Activated naive CD8-positive, alpha-beta T cell treated with anti-CD3 and anti-CD28 coated beads, Interleukin-2, amount 10 ng/mL, durations not matched to agents 7 days and 5 days (primary cell): ENCODE results near the gene APBB2. TPM values are rescaled to one million over a fixed set of nuclear protein-coding genes. Genes with fewer than 3 reads are reported as not detected.

ENCODE experiments used
- ATAC-seq: fragments of 150-1000 bp; cut with Tn5 transposase; one replicate; pipeline ENCODE4 v1.10.0; 2021; ENCODE audit warnings: low read depth, moderate library complexity
- POLR2A ChIA-PET: fragments of 350-600 bp; sonication (Branson Sonifier 250); formaldehyde crosslinking; loops from one replicate; lab custom pipeline; 2021; ENCODE audit warnings: antibody characterized with exemption; lab: Charles Lee
- DNase-seq: peaks from one replicate; pipeline ENCODE4 v3.0.0; 2021
- H3K27ac Mint-ChIP-seq: one replicate; pipeline ENCODE4 v1.8.0; 2022; ENCODE audit warnings: mild to moderate bottlenecking, mixed read lengths
- H3K27me3 Mint-ChIP-seq: one replicate; pipeline ENCODE4 v1.8.0; 2022; ENCODE audit warnings: mild to moderate bottlenecking, moderate library complexity, mixed read lengths
- H3K36me3 Mint-ChIP-seq: one replicate; pipeline ENCODE4 v1.8.0; 2021; ENCODE audit warnings: mild to moderate bottlenecking, mixed read lengths
- H3K4me1 Mint-ChIP-seq: one replicate; pipeline ENCODE4 v1.8.0; 2021; ENCODE audit warnings: mixed read lengths
- H3K4me3 Mint-ChIP-seq: one replicate; pipeline ENCODE4 v1.8.0; 2022; ENCODE audit warnings: mild to moderate bottlenecking, moderate library complexity, mixed read lengths
- H3K9me3 Mint-ChIP-seq: one replicate; pipeline ENCODE4 v1.8.0; 2021; ENCODE audit warnings: mixed read lengths
- total RNA-seq, 2 experiments: library from RNA; stranded (reverse); gene quantifications; one replicate each; pipeline ENCODE4 v1.2.3, GENCODE V29; 2021

APBB2 gene
- total RNA-seq, 2 experiments from 2014 or later: 0.96 to 2.0 TPM

DNA sequence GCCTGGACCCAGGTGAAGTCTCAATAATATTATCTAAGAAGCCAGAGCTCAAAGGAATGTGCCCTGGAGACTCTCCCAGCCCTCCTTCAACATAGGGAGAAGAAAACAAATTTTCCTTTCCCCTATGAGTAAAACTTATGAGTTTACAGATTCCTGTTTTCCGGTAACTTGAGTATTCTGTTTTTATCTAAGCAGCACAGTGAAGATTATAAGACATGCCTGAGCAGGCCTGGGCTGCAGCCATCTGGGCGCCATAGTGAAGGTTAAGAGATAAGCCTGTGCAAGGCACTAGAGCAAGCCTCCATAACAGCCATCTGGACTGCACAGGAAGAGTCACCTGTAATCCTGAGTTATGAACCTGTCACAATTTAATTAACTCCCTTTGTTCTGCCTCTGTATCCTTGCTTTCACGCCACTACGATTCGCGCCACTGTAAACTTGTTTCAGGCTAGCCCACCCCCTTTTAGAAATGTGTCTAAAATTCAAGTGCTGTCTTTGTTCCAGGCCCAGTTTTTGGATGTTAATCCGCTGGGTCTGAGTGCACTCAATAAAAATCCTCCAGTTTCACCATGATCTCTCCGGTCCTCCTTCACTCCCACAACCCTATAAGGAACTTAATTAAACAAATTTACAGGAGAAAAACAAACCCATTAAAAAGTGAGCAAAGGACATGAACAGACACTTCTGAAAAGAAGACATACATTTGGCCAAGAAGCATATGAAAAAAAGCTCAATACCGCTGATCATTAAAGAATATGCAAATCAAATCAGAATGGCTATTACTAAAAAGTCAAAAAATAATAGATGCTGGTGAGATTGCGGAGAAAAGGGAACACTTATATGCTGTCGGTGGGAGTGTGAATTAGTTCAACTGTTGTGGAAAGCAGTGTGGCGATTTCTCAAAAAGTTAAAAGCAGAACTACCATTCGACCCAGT is 189.5 kb downstream of the APBB2 start:
- H3K4me1 Mint-ChIP-seq: no peaks in the 10 kb centered on the region
- ATAC-seq: no peak
- POLR2A ChIA-PET: no interaction called here
- H3K27me3 Mint-ChIP-seq: no peaks in the 10 kb centered on the region
- H3K4me3 Mint-ChIP-seq: no peak overlapping the region
- H3K27ac Mint-ChIP-seq: no peak overlapping the region
- H3K36me3 Mint-ChIP-seq: no peaks in the 10 kb centered on the region
- no peak for DNase-seq
- peaks cover 31% of the 10 kb centered on the region for H3K9me3 Mint-ChIP-seq

DNA sequence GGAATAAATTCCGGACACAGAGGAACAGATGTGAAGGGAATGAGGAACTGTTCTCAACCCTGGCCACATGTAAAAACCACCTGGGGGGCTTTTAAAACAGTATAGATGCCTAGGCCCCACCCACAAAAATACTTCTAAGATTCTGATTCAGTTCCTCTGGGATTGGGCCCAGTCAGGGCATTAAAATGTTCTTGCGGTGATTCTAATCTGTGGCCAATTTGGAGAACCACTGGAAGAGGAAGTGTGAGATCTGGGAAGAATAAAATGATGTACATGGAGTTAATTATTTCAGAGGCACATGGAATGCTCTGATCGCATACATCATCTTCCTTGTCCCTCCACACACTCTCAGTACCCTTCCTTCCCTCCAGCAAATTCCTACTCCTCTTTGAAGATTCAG is 192.2 kb downstream of the APBB2 start:
- Mint-ChIP-seq H3K4me1 (no peaks in the 10 kb centered on the region), H3K27ac (no peak overlapping the region), H3K36me3 (no peaks in the 10 kb centered on the region), H3K27me3 (peaks cover 1% of the 10 kb centered on the region), H3K9me3 (peaks cover 25% of the 10 kb centered on the region), H3K4me3 (no peak overlapping the region)
- ATAC-seq (no peak), DNase-seq (no peak)
- POLR2A ChIA-PET: no interaction called here

- no peaks in the 10 kb centered on the region for H3K36me3 Mint-ChIP-seq
- ATAC-seq (no peak), DNase-seq (no peak)
- H3K27me3 Mint-ChIP-seq: peaks cover 3% of the 10 kb centered on the region
- H3K27ac Mint-ChIP-seq: no peak overlapping the region
- H3K4me3 Mint-ChIP-seq: no peak overlapping the region
- H3K9me3 Mint-ChIP-seq: no peaks in the 10 kb centered on the region
- POLR2A ChIA-PET: no interaction called here
- no peaks in the 10 kb centered on the region for H3K4me1 Mint-ChIP-seq
Observed at GRCh38 chr4:41015016-41015675, 199.2 kb downstream of the APBB2 start.

DNA sequence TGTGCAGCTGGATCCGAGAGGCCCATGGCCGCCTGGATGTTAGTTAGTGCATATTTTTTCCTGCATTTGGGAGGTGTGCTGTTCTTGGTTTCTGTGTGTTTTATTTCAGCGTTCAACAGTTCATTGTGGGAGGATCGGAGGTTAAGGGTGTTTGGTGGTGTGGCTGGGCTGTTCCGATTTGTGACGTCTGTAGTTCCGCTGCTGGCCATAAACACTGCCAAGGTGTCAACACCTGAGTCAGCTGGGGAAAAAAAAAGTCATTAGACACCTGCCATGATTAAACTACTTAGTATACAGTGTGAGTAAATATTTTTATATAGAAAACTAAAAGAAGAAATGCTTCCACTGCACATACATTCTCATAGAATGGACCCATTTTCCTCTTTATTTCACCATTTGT is 200.2 kb downstream of the APBB2 start:
- Mint-ChIP-seq H3K27me3 (peaks cover 3% of the 10 kb centered on the region), H3K27ac (no peak overlapping the region), H3K36me3 (no peaks in the 10 kb centered on the region), H3K9me3 (no peaks in the 10 kb centered on the region), H3K4me3 (no peak overlapping the region), H3K4me1 (no peaks in the 10 kb centered on the region)
- POLR2A ChIA-PET: no interaction called here
- no peak for DNase-seq
- no peak for ATAC-seq

- Mint-ChIP-seq H3K36me3 (no peaks in the 10 kb centered on the region), H3K27ac (no peak overlapping the region), H3K9me3 (no peaks in the 10 kb centered on the region), H3K4me1 (no peaks in the 10 kb centered on the region), H3K27me3 (peaks cover 3% of the 10 kb centered on the region), H3K4me3 (no peak overlapping the region)
- ATAC-seq (no peak), DNase-seq (no peak)
- POLR2A ChIA-PET: no interaction called here
Observed at GRCh38 chr4:41013746-41014145, 200.6 kb downstream of the APBB2 start.

DNA sequence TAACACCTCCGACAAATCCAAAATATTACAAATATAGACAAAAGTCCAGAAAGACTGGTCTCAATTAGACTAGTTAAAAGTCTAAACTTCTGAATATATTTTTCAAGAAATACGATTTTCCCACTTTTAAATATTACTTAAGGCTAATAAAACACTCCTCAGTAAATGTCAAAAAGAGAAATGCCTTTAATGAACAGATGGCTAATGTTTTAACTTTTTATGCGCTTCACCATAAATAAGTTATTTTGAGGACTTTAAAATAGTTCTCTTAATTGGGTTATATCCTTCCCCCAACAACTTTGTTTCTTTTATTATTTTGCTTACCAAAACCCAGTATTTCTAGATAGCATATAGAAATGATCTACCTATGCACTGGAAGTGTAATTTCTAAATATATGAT is 201.4 kb downstream of the APBB2 start:
- DNase-seq: no peak
- peaks cover 3% of the 10 kb centered on the region for H3K27me3 Mint-ChIP-seq
- POLR2A ChIA-PET: no interaction called here
- no peaks in the 10 kb centered on the region for H3K4me1 Mint-ChIP-seq
- no peak overlapping the region for H3K4me3 Mint-ChIP-seq
- H3K36me3 Mint-ChIP-seq: no peaks in the 10 kb centered on the region
- no peaks in the 10 kb centered on the region for H3K9me3 Mint-ChIP-seq
- no peak overlapping the region for H3K27ac Mint-ChIP-seq
- no peak for ATAC-seq

DNA sequence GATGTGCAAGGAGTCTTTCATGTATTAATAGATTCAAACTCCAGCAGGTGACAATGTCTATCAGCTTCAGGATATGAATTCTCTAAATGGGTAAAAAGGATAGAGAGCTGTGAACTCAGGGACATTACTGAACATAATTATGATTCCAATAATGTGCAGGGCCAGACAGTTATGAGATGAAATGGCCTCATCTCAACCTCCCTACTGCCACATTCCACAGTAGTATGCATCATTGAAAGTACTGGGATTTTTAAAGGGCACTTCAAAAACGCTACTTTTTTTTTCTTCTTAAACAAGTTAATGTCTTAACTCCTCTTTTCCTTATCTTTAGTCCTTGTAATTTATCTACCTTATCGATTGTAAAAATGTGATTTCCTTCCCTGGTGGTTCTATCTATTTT is 202.0 kb downstream of the APBB2 start:
- H3K36me3 Mint-ChIP-seq: no peaks in the 10 kb centered on the region
- DNase-seq (no peak), ATAC-seq (no peak)
- no peak overlapping the region for H3K27ac Mint-ChIP-seq
- H3K4me3 Mint-ChIP-seq: no peak overlapping the region
- H3K27me3 Mint-ChIP-seq: peaks cover 2% of the 10 kb centered on the region
- no peaks in the 10 kb centered on the region for H3K4me1 Mint-ChIP-seq
- no peaks in the 10 kb centered on the region for H3K9me3 Mint-ChIP-seq
- POLR2A ChIA-PET: no interaction called here

- Mint-ChIP-seq H3K4me3 (no peak overlapping the region), H3K9me3 (no peaks in the 10 kb centered on the region), H3K27ac (no peak overlapping the region), H3K27me3 (peaks cover 2% of the 10 kb centered on the region), H3K36me3 (no peaks in the 10 kb centered on the region), H3K4me1 (no peaks in the 10 kb centered on the region)
- ATAC-seq (no peak), DNase-seq (no peak)
- POLR2A ChIA-PET: no interaction called here
Observed at GRCh38 chr4:41009411-41009810, 204.9 kb downstream of the APBB2 start.

DNA sequence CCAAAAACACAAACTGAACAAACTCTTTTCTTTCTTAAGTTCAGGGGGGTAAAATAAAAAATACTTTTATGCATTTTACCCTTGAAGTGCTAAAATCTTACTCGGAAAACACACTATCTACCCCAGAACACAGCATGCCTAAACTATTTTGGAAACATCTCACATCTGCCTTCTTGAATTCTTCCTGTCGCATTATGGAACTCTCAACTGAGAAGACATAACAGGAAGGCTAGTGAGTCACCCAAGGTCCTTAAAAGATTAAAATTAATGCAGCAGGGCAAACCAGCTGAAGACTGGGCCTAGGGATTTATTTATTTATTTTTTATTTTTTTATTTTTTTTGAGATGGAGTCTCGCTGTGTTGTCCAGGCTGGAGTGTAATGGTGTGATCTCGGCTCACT is 208.2 kb downstream of the APBB2 start:
- no peaks in the 10 kb centered on the region for H3K36me3 Mint-ChIP-seq
- POLR2A ChIA-PET: no interaction called here
- H3K27me3 Mint-ChIP-seq: no peaks in the 10 kb centered on the region
- no peak overlapping the region for H3K27ac Mint-ChIP-seq
- DNase-seq: no peak
- no peak for ATAC-seq
- no peak overlapping the region for H3K4me3 Mint-ChIP-seq
- no peaks in the 10 kb centered on the region for H3K4me1 Mint-ChIP-seq
- H3K9me3 Mint-ChIP-seq: no peaks in the 10 kb centered on the region

GRCh38 chr4:41002309-41002708 is 212.0 kb downstream of the APBB2 start:
- Mint-ChIP-seq H3K9me3 (no peaks in the 10 kb centered on the region), H3K4me3 (no peak overlapping the region), H3K27ac (no peak overlapping the region), H3K4me1 (no peaks in the 10 kb centered on the region), H3K27me3 (peaks cover under 1% of the 10 kb centered on the region), H3K36me3 (no peaks in the 10 kb centered on the region)
- ATAC-seq (no peak), DNase-seq (no peak)
- POLR2A ChIA-PET: no interaction called here

DNA sequence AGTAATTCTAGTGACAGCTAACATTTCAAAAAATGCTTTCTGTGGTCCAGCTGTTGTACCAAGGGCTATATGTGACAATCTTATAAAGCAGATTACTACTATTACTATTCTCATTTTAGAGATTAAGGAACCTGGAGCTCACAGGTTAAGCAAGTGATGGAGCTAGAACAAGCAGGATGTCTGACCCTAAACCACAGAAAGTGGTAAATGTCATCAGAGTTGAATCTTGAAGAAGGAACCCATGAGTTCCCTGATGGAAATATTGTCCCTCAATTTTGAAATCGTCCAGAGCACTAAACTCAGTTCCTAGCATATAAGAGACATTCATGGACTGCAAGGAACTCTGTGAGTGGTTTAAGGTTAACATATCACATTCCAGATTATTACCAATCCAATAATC is 214.0 kb downstream of the APBB2 start:
- no peak overlapping the region for H3K4me3 Mint-ChIP-seq
- H3K9me3 Mint-ChIP-seq: no peaks in the 10 kb centered on the region
- H3K27me3 Mint-ChIP-seq: peaks cover 8% of the 10 kb centered on the region
- H3K4me1 Mint-ChIP-seq: no peaks in the 10 kb centered on the region
- POLR2A ChIA-PET: no interaction called here
- H3K36me3 Mint-ChIP-seq: no peaks in the 10 kb centered on the region
- DNase-seq: no peak
- no peak for ATAC-seq
- no peak overlapping the region for H3K27ac Mint-ChIP-seq

DNA sequence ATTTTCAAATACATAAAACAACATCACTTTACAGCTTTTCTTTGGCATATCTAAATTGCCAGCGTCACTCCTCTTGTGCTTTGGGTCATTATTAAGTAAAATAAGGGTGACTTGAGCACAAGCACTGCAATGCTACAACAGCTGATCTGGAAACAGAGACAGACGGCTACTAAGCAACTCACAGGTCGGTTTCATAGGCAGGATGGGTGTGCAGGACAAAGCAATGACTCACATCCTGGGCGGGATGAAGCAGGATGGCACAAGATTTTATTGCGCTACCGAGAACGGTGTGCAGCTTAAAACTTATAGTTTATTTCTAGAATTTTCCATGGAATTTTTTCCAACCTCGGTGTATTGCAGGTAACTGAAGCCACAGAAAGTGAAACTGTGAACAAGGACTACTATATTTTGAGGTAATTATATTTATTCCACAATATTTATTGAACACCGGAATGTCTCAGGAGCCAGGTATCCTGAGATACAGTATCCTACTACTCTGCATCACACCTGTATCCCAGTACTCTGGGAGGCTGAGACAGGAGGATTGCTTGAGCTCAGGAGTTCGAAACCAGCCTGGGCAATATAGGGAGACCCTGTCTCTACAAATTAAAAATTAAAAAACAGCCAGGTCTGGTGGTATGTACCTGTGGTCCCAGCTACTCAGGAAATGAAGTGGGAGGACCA is 215.5 kb downstream of the APBB2 start:
- Mint-ChIP-seq H3K4me3 (no peak overlapping the region), H3K4me1 (no peaks in the 10 kb centered on the region), H3K27me3 (peaks cover 10% of the 10 kb centered on the region), H3K9me3 (no peaks in the 10 kb centered on the region), H3K27ac (no peak overlapping the region), H3K36me3 (no peaks in the 10 kb centered on the region)
- no peak for DNase-seq
- POLR2A ChIA-PET: no interaction called here
- ATAC-seq: no peak

GRCh38 chr4:40995850-40996249 is 218.5 kb downstream of the APBB2 start:
- ATAC-seq (no peak), DNase-seq (no peak)
- H3K9me3 Mint-ChIP-seq: no peaks in the 10 kb centered on the region
- H3K27me3 Mint-ChIP-seq: peaks cover 10% of the 10 kb centered on the region
- H3K27ac Mint-ChIP-seq: no peak overlapping the region
- H3K4me1 Mint-ChIP-seq: peaks cover 3% of the 10 kb centered on the region
- H3K4me3 Mint-ChIP-seq: no peak overlapping the region
- POLR2A ChIA-PET: no interaction called here
- no peaks in the 10 kb centered on the region for H3K36me3 Mint-ChIP-seq
